NCI-H748 (cell line): ENCODE data around the gene DGKI.

Experiments
- DNase-seq: peaks from one replicate; lab custom pipeline; 2025; ENCODE audit not compliant: unreplicated experiment; lab: John Stamatoyannopoulos, UW

The DGKI gene

DNA sequence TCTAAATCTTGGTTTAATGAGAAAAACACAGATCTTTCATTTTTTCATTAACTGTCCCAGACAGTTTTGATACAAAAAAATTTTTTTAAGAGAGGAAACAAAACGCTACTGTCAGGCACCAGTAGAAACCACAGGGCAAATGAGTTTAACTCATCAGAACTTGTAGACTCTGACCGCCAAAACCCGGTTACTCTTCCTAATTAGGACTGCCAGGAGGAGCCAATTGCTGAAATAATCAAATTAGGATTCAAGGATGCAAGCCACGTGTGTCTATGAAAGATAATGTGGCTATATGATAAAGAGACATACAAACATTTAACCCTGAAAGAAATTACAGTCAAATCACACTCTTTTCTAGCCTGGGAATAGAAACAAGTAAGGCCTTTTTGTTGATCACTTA lies 154.4 kb downstream of the DGKI start:
- no peak for DNase-seq

DNA sequence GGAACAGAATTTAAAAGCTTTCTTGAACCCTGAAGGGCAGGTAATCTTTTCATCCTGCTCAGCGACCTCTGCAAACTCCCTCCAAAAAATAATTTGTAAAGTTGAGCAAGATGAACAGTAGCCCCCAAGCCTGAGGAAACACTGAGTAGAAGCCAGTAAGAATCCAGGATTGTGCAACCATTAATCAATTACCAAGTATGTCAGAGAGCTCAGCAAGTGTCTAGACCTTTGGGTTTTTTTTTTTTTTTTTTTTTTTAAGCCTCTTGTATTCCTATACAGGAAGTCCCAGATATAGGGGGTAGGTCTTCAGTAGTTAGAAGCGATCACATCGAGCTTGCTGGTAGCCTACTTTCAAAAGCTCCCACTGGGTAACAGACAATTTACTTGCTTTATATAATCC lies 155.2 kb downstream of the DGKI start:
- no peak for DNase-seq

DNA sequence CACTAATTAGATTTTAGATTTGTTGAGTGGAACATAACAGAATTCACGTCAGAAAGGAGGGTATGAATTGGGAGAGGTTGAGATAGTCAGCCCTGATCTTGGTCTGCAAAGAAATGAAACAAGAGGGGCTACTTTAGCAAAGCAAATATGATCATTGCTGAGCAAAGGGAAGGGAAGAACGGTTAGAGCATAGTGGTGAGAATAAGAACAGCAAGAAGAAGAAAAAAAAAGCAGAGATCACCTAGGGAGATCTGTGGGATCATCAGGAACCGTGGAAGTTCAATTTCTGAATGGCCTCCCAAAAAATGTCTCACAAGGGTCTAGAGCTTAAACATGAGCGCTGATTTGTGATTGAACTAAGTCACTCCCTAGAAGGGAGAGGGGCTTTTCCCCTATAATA lies 156.1 kb downstream of the DGKI start:
- no peak for DNase-seq

DNA sequence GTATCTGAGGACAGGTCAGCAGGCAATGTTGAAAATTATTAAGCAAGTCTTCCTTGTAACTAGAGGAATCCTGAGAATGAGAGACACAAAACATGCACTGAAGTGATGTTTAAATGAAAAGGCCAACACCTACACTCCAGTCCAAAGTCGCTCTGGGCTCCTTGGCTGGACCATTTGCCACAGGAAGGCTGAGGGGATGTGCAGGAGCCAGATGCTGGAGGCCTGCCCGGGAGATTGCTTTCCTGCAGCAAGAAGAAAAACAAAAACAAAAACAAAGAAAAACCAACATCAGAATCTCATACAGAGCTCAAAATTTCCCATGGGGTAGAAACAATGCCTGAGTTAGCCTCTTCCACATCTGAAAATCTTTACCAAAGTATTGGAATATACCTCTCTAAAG lies 157.0 kb downstream of the DGKI start:
- no peak for DNase-seq

DNA sequence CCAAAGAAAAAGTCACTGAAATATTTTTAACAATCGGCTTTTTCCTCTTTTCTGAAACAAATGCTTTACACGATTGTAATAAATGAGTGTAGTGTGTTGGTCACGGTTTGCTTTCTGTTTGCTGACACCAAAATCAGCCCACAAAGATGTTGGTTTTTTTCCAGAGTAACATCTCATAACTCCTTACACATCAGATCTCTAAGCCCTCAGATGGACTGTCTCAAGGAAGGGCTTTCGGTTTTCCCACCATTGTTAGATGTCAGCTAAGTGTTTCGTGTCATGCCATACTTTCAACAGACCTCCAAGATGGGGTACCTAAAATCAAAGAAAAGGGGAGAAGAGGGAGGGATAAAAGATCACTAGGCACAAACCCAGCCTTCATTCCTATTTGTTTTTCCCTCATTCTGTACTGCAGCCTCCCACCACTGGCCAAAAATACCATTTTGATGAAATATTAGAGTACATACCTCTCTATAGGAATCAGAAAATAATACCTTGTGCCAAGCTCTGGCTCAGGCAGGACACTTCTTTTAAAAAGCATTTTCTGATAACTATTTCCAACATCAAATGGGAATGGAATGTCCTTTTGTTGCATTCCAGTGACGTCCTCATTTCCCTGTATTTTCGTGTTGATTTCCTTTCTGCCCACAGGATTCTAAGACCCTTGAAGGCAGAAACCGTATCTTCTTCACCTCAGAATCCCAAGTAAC lies 159.1 kb downstream of the DGKI start:
- no peak for DNase-seq

DNA sequence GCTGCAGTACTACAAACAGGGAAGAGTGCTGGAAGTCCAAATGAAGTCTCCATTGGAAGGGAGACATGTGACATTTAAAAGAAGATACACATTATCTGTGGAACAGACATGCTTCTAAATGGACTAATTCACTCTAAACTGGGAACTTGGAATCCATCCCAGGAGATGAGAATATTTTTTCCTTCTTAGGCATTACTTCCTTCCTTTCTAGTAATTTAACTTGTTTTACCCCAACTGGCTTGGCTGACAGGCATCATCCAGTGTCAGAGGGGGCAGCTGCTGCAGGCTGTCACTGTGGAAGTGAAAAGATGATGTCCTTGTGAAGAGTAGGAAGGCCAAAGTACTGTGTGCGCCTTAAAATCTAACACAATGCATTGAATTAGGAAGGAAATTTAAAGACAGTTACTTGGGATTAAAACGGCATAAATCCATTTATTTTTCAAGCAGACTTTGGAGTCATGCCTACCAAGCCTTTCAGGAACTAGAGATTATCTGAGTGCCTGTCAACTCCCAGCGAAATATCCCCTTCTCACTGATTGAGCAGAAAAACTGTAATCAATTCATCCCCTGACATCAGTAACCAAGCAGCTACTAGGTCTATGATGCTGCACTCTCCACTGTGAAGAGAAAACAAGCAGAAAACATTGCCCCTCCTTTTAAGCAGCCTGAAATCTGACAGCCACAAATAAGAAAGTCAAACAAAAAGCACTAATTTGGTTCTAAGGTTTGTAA lies 161.2 kb downstream of the DGKI start:
- DNase-seq: no peak

DNA sequence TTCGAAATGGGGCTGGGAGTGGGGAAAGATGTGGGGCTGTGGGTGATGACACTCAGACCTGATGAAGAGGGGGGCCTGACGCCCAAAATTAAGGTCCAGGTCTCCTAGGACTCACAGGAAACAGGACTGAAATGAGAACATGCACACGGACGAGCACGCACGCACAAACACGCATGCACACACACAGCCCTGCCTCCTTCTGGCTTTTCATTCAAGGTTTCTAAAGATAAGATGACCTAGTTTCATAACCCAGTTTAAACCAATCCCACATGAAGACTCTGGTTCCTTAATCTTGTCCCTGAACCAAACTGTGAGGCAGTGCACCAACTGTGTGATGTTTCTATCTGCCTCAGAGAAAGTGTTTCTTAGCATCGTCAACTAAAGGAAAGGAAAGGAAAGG lies 162.0 kb downstream of the DGKI start:
- DNase-seq: no peak

DNA sequence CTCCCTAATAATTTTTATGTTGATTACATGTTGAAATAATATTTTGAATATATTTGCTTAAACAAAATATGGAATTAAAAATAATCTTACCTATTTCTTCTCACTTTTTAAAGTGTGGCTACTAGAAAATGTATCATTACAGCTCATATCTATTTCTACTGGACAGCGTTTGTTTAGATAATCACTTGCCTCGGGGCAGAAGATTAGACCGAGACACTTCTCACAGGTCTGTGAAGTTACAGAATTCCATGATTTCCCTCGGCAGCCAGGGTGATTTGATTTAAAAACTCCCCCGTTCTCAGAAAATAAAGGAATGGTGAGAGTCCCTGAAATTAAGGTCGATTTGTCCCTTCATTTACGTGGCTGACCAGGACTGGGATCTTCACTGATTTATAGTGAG lies 162.5 kb downstream of the DGKI start:
- no peak for DNase-seq

DNA sequence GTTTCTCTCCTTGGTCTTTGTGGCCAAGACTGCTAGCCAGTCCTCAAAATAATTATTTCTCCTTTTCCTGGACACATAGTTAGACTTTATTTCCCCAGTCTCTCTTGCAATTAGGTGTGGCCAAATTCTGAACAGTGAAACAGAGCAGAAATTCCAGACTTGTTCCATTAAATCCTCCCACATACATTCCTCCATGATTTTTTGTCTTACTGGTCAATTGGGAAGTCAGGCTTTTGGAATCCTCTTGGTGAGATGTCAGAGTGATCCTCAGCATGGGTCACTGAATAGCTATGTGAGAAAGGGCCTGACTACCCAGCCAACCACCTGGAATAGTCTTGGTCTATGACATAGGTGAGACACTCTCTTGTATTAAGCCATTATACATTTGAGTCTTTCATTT lies 164.2 kb downstream of the DGKI start:
- no peak for DNase-seq

DNA sequence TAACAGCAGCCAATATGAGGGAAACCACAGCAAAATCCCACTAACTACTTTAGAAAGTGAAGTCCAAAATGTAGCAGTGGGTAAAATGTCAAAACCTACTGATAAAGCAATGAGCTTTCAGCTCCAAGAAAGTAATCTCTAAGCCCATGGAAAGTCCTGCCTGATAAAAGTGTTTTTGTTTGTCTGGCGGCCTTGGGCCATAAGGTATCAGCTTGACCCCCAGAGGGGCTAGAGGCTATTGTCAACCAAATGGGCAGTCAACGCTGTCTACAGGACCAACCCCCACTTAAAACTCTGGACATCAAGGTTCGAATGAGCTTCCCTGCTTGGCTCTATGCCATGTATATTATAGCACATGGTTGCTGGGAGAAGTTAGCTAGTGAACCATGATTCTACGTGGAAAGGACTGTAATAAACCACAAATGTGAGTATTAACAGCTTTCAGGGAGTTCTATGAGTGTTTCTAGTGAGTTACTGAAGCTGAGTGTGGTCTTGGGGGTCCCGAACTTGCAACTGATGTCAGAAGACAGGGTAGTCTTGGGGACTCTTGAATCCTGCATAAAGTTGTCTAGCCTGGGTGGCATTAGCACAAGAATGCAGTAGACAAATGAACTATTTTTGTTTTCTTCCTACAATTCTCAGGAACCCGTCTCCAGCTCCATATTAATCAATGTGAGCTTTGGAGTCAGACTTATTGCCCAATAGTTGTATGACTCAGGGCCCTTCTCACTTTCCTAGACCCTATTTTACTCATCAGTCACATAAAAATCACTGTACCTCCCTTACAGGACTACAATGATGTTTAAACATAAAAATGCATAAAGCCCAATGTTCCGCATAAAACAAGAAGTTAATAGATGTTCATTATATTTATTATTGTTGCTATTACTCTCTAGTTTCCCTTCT lies 164.9 kb downstream of the DGKI start:
- no peak for DNase-seq

DNA sequence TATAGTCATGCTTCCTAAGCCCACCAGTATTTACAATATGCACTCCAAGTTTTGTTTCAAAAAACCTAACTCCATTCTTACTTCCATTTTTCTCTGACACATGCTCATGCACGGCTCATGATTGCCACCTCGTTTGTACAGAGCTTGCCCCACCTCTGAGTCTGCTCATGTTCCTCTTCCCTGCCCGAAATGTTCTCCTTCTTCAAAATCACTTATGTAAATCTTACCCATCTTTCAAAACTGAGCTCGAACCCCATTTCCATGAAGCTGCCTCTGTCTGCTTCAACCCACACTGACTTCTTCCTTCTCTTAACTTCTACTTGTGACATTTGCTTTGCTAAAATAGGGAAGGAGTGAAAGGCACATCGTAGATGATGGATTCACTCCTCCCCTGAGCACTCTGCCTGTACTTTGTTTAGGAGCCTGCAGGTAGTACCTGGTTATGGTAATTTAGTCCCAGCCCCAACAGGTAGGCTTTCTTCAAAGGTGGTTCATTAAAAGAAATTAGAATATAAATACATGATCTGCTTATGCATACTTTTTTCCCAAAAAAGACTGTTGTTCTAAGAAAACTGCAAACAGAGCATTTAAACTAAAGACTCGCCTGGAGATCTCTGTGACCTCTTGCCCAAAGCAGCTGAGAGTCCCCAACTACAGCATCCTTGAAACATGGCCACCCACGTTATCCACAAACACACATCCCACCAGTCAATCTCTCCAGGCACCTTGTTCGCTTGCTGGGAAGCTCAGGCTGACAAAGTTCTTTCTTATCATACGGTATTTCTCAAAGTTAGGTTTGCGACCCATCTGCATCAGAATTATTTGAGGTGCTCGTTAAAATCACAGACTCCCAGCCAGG lies 172.0 kb downstream of the DGKI start:
- no peak for DNase-seq

DNA sequence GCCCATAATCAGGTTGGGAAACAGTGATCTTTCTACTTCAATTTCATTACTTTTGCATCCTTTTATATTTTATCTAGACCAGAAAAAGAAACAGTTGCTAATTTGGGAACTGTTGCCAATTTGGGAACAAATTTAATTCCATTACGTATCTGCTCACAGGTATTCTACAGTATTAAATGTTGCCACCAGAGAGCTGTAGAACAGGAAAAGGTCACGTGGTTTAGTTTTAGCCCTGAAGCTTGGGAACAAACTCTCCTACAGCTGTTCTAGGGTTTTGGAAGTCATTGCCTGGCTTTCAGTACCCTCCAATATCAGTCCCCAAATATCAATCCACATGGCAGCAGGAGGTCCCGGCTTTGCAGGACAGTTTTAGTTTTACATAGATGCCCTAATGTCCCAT lies 172.7 kb downstream of the DGKI start:
- no peak for DNase-seq

DNA sequence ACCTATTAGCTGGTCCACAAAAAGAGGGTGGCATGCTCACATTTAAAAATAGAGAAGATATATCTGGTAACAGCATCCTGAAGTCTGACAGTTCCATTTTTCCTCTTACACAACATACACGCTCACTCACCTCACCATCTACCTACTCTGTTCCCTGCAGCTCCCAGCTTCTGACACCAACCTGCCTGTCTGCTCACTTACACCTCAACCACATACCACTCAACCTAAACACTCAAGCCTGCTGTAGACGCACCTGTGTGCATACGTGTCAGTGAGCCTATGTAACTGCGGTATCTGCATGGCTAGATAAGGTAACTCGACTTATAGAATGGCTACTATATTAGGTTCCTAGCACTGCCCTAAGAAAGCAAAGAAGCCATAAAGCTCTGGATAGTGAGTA lies 174.9 kb downstream of the DGKI start:
- no peak for DNase-seq

DNA sequence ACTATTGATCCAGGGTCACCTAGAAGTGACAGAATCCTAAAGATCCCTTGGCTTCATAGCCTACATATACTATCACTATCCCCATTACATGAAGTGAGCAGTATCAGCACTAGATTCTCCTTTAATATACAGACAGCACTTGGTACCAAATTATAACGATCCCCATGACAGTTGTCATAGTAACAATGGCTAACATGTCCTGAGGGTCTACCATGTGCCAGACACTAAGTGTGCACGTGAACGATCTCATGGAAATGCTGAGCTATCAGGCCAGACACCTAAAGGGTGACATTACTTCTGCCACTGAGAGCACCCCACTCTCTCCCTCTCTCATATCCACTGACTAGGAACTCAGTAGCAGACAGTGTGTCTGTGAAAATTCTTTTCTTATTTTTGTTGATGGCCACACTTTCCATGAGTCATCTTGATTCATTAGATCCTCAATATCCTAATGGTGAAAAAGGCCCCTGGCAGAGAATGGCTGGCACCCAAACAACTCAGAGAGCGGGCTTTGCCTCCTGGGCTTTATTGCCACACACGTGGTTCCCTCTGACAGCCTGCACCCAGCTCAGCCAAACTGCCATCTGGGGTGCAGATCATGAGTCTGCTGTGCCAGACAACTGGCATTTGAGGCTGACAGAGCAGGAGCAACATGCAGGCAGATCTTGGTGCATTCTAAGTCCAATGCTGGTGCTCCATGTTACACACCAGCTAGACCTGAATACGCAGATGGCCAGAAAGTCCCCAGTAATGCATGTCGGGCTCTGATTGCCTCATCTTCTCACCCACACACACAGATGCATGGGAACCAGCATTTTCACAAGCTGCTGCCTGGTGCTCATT lies 176.3 kb downstream of the DGKI start:
- no peak for DNase-seq

DNA sequence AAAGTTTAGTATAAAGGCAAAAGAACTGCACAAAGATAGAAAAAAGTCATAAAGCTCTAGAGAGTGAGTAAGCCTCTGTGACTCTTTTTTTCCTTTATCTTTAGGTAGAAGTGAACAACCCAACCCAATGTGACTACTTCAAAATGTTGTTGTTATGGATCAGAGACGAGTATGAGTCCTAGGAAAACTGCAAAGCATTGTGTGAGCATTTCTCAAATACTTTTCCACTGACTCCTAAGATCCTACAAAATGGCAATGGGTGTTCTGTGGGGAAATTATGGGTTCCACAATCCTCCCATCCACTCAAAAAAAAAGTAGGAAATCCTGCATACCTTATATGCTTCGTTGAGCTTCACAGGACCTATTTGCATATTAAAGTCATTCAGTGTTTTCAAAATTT lies 177.1 kb downstream of the DGKI start:
- no peak for DNase-seq

DNA sequence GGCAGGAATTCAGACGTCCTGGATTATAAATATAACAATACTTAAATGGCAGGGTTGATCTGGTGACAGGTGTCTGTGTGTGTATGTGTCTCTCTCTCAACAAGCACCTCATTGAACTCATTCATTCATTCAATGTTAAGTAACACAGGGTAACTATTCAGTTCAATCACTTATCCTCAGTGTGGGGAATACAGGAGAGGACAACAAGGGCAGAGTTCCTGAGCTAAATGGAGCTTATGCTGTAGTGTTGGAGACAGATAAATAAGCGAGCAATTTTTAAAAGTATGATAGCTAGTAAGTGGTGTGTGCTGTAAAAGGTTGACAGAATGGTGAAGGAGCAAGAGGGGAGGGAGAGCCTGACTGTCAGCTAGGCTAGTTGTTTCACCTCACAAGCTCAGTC lies 178.4 kb downstream of the DGKI start:
- DNase-seq: no peak

DNA sequence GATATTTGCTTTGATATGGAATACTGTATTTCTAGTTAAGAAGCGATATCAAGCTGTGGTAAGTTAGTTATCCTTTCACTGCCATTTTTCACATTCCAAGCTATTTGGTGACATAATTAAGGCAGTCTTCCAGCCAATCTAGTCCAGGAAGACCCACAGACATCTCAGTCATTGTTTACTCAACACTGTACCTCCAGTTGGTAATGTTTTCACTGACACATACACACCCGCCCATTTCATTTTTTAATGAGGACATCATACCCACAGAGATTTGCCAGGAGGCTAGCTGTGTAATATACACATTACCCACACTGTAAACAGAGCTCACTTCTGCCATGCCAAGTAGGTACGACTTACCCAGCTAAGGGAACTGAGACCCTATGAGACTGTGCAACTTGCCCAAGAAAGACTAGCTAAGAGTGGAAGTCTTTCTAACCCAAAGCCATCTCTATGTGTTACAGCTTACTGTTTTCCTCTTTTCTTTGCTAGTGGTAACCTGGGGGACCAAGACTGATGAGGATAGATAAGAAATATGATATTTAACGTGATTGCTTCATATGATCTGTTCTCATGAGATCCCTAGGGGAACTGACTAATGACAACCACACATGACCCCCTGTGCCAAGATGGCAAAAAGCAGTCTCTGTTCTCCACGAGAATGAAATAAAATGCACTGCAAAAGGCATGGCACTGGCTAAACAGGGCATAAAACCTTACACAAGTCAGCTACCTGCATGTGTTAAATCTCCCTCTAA lies 179.0 kb downstream of the DGKI start:
- peak; percentile 10 for DNase-seq

DNA sequence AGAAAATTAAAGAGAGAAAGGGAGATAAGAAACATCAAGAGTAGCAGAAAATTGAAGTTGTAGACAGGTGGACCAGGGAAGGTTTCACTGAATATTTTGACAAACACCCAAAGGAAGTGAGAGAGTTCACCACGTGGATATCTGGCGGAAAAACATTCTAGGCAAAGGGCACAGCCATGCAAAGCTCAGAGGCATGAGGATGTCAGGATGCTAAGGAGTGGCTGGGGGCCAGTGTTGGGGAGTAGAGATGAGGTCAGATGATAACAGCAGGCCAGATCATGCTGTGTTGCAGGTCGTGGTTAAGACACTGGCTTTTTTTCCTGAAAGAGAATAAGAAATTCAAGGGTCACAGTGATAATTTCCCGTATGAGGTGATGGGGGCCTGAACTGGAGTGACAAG lies 181.9 kb downstream of the DGKI start:
- DNase-seq: no peak

DNA sequence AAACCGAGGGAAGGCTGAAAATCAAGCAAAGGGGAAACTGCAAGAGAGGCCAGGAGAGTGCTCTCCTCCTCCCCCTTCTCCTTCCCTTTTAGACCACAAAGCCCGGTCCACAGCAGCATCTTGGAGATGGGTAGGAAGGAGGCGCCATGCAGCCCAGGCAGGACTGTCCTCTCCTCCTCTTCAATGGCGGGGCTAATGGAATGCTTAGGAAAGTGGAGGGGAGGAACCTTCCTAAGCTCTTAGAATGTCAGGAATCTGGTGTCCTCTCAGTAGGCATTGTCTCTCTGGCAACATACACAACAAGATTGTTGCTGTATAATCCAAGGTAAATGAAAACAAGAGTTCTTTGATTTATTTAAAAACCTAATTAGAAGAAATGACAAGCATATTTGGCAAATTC lies 185.1 kb downstream of the DGKI start:
- DNase-seq: no peak
